BJ (cell line): ENCODE data around the gene MYOF. TPM values are rescaled to one million over a fixed set of nuclear protein-coding genes. Genes with fewer than 3 reads are reported as not detected.

Experiments used
- CTCF ChIA-PET: fragments of 350-600 bp; formaldehyde crosslinking; extraction: SDS; loops from one replicate; lab custom pipeline; 2021; ENCODE audit warnings: antibody characterized with exemption, inconsistent platforms; lab: Yijun Ruan, JAX
- POLR2A ChIA-PET: fragments of 300-600 bp; sonication (Branson Sonifier 250); formaldehyde crosslinking; extraction: SDS; loops from one replicate; lab custom pipeline; 2021; ENCODE audit warnings: antibody characterized with exemption; lab: Charles Lee
- DNase-seq: peaks from one replicate; pipeline ENCODE4 v3.0.0-alpha.2; 2011; ENCODE audit warnings: low read depth
- H3K27me3 ChIP-seq: 2 replicates; pipeline ENCODE4 v1.6.0; 2011; ENCODE audit warnings: low read length; ENCODE audit not compliant: control insufficient read depth, insufficient read depth
- H3K36me3 ChIP-seq: 2 replicates; pipeline ENCODE4 v1.5.1; 2011; ENCODE audit warnings: low read length; ENCODE audit not compliant: control insufficient read depth, insufficient read depth
- H3K4me3 ChIP-seq: 2 replicates; pipeline ENCODE4 v1.5.1; 2011; ENCODE audit warnings: low read depth, mild to moderate bottlenecking, control low read depth, low read length
- polyA plus RNA-seq: library from polyadenylated mRNA; depleted of rRNA; stranded (reverse); fragments of >200 nt; gene quantifications from 2 replicates; pipeline ENCODE4 v1.2.3, GENCODE V29; 2011
- TF ChIP-seq, protein P1 (sequence below): IDR thresholded peaks from 2 replicates; pipeline ENCODE4 v1.5.1; 2011; ENCODE audit warnings: low read depth, mild to moderate bottlenecking, control low read depth, inconsistent platforms, low read length, moderate library complexity; ENCODE audit not compliant: insufficient read depth

Gene MYOF
- polyA plus RNA-seq, 1 experiment: 355 TPM

DNA sequence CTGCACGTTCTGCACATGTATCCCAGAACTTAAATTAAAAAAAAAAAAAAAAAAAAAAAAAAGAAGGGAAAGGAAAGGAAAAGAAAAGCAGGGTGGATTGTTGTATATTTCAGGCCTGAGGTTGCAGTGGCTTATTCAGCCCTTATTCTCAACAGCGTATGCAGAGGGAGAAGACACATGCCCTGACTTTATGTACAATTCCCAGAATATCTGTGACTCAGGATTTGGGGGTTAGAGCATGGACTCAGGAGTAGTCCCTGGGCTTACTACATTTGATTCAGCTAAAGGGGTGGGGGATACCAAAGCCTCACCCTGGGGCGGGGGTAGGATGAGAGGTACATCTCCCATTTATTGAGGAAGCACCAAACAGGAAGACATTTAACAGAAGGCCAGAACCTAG lies 137.4 kb downstream of the MYOF start:
- Histone ChIP-seq H3K27me3 (no peaks in the 10 kb centered on the region), H3K36me3 (peaks cover 34% of the 10 kb centered on the region), H3K4me3 (no peak overlapping the region)
- ChIA-PET POLR2A (no interaction called here), CTCF (interaction anchor here (0.9 kb wide), 1 partner anchor 14 kb away, joined by 3 read pairs; no protein-coding TSS in a partner anchor)
- TF ChIP-seq, protein P1, sequence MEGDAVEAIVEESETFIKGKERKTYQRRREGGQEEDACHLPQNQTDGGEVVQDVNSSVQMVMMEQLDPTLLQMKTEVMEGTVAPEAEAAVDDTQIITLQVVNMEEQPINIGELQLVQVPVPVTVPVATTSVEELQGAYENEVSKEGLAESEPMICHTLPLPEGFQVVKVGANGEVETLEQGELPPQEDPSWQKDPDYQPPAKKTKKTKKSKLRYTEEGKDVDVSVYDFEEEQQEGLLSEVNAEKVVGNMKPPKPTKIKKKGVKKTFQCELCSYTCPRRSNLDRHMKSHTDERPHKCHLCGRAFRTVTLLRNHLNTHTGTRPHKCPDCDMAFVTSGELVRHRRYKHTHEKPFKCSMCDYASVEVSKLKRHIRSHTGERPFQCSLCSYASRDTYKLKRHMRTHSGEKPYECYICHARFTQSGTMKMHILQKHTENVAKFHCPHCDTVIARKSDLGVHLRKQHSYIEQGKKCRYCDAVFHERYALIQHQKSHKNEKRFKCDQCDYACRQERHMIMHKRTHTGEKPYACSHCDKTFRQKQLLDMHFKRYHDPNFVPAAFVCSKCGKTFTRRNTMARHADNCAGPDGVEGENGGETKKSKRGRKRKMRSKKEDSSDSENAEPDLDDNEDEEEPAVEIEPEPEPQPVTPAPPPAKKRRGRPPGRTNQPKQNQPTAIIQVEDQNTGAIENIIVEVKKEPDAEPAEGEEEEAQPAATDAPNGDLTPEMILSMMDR: no peak
- DNase-seq: no peak

DNA sequence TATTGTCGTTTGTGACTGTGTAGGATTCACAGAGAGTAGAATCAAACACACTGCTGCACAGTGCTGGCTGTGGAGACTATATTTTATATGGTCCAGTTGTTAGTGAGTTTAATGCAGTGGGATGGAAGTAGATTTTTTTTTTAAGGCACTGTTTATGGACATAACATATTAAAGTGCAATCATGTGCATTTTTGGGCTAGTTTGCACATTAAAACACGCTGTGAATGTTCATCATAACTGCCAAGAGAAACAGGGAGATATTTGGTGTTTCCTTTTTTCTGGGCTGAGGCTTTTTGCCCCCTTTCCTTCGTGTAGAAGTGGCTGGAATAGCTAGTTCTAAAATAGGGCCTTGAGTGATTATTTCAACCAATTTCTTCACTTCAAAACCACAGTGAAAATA lies 139.2 kb downstream of the MYOF start:
- H3K36me3 ChIP-seq: peaks cover 23% of the 10 kb centered on the region
- ChIA-PET POLR2A (no interaction called here), CTCF (interaction anchor here (1.9 kb wide), 1 partner anchor 10 kb away, joined by 7 read pairs; no protein-coding TSS in a partner anchor)
- TF ChIP-seq, protein P1: no peak
- DNase-seq: no peak
- H3K27me3 ChIP-seq: no peaks in the 10 kb centered on the region
- H3K4me3 ChIP-seq: no peak overlapping the region

DNA sequence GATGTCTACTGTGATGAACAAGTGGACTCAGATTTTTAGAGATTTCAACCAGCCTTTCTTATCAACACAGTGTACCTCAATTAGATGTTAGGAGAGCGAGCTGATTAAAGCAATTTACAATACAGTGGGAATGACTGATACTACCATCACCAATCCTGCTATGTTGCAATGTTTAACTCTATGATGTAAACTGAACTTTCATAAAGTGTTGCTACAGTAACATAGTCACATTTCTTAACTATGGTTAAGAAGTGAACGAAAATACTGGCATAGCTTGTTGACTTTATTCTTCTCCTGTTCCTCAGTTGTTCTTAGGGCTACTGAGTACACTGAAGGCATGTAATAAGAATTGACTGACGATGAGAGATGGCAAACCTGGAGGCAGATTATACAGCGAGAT lies 139.8 kb downstream of the MYOF start:
- Histone ChIP-seq H3K27me3 (no peaks in the 10 kb centered on the region), H3K4me3 (no peak overlapping the region), H3K36me3 (peaks cover 22% of the 10 kb centered on the region)
- POLR2A ChIA-PET: no interaction called here
- DNase-seq: no peak
- TF ChIP-seq, protein P1: no peak
- CTCF ChIA-PET: interaction anchor here (1.9 kb wide), 1 partner anchor 10 kb away, joined by 7 read pairs; no protein-coding TSS in a partner anchor

DNA sequence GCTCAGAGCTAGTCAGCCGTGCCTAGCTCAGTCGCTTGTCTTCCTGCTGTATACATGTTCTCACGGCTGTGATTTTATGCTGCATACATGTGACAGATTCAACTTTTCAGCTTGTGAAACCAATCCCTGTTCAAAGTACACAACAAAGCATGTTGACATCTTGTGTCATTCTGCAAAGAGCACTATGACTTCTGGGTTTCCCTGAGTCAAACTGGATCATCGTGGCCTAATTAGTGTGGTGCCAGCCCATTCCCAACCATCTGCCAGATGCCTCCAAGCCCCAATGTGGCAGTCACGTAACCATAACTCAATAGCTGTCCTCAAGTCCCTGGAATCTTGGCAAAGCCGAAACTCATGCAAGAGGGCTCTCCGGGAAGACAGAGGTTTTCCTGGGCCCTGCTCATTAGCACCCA lies 144.8 kb downstream of the MYOF start:
- CTCF ChIA-PET: interaction anchor here (1.3 to 1.5 kb wide), 2 partner anchors 12 to 16 kb away, joined by 5 to 6 read pairs; no protein-coding TSS in a partner anchor
- POLR2A ChIA-PET: interaction anchor here (0.5 kb wide), 1 partner anchor 146 kb away, joined by 4 read pairs; no protein-coding TSS in a partner anchor
- TF ChIP-seq, protein P1: no peak
- Histone ChIP-seq H3K36me3 (peaks cover 30% of the 10 kb centered on the region), H3K4me3 (no peak overlapping the region), H3K27me3 (no peaks in the 10 kb centered on the region)
- DNase-seq: no peak

DNA sequence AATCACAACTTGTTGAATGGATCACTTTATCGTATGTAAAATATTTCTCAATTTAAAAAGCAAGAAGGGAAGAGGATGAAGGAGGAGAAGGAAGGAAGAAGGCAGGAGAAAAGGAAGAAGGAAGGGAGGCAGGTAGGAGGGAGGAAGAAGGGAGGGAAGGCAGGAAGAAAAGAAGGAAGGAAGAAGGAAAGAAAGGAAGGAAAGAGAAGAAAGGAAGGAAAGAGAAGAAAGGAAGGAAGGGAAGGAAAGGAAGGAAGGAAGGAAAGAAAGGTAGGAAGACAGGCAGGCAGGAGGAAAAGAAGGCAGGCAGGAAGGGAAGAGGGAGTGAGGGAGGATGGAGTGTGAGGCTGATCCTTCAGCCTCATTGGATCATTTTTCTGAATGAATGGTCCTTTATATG lies 145.5 kb downstream of the MYOF start:
- H3K27me3 ChIP-seq: no peaks in the 10 kb centered on the region
- ChIA-PET POLR2A (no interaction called here), CTCF (interaction anchor here (1.3 to 1.5 kb wide), 2 partner anchors 13 to 16 kb away, joined by 5 to 6 read pairs; no protein-coding TSS in a partner anchor)
- no peak overlapping the region for H3K4me3 ChIP-seq
- H3K36me3 ChIP-seq: peaks cover 32% of the 10 kb centered on the region
- TF ChIP-seq, protein P1: no peak
- DNase-seq: no peak
